T-helper 9 cell (primary cell): ENCODE results near the gene RNF26.

ENCODE experiments used
- DNase-seq: peaks from one replicate; pipeline ENCODE4 v3.0.0-alpha.2; 2020

Gene RNF26

DNA sequence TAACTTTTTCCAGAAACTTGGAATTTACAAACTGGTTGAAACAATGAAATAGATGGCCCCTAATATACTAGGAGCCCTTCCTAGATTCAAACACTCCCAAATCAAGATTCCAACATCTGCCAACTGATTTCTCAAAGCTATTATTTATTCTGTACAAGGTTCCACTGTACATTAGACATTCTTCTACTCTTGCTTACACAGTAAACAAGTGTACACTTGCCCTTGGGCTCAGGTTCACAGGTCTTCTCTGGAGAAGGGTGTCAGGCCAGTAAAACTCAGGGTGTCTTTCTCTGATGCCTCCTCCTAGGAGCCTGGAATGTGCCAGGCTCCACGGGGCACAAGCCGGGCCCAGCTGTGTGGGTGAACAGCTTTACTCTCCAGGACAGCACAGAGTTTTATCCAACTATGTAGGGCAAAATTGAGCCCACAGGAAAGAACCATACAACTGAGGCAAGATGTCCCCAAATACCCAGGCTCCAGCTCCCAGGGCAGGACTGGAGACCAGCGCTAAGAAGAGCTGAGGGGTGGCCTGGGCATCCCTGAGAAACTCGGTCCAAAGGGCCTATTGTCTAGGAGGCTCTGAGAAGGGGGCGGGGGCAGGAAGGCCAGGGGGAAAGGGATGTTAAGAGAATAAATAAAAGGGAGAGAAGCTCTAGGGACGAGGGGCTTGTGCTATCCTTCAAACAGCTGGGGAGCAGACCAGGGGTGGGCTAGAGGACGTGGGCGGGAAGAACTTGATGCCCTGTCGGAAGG is 20.9 kb downstream of the RNF26 start:
- DNase-seq: no peak

DNA sequence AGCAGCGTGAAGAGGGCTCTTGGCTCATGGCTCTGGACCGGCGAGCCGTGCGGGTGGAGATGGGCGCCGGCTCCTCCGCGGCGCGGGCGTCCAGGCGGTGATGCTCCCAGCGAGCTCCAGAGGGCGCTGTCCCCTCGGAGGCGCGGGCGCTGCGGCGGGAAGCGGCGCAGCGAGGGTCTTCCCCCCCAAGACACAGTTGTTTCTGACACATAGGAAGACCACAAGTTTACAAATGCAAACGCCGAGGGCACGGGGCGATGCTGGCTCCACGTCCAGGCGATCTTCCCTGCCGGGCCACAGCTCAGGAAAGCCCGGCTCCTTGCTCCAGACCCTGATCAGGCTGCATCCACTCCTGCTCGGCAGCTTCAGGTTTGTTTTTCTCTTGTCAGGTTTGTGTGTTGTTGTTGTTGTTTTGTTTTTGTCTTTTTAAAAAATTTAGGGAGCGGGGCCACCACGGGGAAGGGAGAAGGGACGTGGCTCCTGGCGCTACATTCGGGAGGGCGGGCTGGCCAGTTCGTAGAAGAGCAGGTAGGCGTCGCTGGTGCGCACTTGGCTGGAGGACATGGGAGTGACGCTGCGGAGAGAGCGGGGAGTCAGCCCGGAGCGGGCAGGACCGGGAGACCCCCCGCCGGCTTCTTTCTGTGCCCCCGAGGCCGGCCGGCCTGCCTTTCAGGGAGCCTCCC is 22.2 kb downstream of the RNF26 start:
- peak; percentile 68 for DNase-seq

DNA sequence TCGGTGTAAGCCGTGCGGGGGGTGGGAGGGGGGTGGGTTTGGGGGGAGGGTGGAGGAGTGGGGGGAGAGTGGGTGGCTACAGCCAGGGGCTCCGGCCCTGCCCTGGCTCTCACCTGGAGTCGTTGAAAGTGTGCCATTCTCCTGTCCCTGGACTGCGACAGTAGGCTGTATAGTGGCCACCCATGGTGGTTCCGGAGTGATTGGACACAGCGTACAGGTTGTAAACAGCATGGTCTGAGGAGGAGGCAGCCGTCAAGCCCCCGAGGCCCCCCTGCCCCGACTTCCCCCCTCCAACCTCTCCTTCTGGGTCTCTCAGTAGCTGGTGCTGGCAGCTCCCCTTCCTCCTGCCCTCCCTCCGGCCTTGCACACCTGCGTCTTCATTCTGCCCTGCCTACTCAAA is 22.7 kb downstream of the RNF26 start:
- no peak for DNase-seq

- no peak for DNase-seq
Measured at GRCh38 chr11:119359365-119360214, 25.3 kb downstream of the RNF26 start.

GRCh38 chr11:119361056-119361787 is 26.9 kb downstream of the RNF26 start:
- no peak for DNase-seq

DNA sequence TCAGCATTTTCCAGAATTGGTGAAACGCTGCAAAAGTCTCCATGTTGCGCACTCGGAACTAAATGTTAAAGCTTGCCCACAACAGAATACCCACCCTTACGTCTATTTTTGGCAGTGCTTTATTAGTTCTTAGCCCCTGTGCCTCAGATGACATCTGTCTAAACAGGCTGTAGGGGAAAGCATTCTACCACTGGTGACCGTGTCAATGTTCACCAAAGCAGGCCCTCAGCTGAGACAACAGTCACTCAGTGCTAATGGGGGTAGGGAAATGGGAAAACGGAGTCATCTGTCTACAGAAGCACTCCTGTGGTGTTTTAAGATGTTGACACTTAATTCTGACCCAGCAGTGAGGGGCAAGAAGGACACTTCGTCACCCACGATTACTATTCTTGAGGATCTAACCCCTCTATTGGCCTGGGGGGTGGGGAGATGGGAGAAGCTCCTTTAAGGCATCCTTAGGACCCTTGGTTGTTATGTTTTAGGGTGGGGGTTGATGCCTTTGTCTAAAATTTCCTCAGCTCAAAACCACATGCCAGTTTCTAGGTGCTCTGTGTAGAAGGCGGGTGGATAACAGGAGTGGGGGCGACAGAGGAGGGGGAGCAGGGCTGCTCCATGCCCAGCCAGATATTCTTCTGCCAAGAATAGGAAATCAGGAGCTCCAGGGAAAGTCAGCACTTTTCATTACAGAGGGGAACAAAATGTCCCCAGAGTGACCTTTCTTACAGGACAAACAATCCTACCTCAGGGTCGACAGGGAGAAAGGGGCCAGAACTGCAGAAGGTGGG is 27.8 kb downstream of the RNF26 start:
- DNase-seq: no peak

GRCh38 chr11:119362741-119363080 is 28.4 kb downstream of the RNF26 start:
- no peak for DNase-seq

- no peak for DNase-seq
Measured at GRCh38 chr11:119363081-119363850, 28.9 kb downstream of the RNF26 start.

DNA sequence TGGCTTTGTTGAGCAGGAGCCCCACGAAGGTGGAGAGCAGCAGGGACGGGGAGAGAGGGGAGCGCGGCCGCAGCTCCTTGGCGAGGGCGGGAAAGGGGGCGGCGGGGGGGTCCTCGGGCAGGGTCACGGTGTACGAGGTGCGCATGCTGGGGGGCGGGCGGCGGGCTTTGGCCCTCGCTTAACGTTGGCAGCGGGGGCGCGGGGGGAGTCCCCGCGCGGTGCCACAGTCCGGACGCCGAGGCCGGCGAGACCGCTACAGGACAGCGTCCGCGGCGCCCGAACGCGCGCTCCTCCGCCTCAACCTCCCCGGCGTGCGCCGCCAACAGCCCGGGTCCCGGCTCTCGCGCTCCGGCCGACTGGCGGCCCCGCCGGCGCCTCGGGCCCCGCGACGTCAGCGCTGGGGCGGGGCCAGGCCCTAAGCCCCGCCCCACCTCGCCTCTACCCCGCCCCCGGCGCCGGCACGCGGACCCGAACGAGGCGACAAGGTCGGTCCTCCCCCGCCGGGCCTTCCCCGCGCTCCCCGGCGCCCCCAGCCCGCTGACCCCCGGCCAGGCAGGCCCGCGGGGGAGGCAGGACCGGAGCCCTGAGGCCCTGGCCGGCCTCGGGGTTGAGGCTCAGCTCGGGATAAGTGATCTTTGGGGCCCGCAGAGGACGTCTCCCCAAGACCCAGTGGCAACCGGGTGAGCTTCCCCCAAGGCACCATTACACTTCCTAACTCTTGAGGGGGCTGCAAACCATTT is 29.7 kb downstream of the RNF26 start:
- DNase-seq: peak; percentile 56

- no peak for DNase-seq
Measured at GRCh38 chr11:119365071-119365591, 30.8 kb downstream of the RNF26 start.

DNA sequence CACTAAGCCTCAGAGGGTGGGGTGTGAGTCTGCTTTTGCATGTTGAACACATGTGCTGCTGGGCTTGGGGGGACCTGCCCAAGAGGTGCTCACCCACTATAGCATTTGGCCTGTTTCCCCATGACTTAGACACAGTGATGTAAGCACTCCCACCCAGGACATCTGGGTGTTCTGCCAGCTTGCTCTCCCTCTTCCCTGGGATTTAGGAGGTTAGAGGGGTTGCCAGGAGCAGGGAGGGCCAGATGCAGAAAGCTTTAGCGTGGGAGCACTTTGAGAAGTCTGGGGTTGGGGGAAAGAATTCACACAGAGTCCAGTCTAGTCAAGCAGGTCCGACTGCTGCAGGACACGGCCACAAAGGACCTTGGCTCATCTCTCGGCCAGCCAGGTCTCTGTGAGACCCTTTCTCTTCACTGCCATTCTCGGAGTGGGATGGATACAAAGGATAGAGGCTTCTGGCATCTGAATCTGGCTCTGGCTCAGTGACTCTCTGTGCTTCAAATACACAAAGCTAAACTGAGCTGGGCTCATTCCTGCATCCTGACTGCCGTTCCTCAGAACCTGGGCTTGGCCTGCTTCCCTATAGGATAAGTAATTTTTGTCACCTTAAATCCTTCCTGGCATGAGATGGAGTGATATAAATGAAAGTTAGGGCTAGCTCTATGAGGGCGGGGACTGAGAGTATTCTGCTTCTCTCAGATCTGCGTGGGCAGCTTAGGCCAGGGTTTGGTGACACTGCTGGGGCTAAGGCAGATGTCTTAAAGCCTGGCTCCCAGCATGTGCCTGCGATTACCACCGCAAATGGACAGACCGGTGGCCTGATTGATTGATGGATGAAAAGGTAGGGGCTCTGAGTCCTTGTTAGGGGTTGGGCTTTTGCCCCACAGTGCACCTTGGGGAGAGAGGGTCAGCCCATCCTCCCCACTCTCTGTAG is 32.6 kb downstream of the RNF26 start:
- DNase-seq: no peak

- no peak for DNase-seq
Measured at GRCh38 chr11:119367661-119368120, 33.4 kb downstream of the RNF26 start.

- DNase-seq: no peak
Measured at GRCh38 chr11:119368121-119369034, 34.1 kb downstream of the RNF26 start.

GRCh38 chr11:119369132-119369925 is 35.0 kb downstream of the RNF26 start:
- no peak for DNase-seq

- no peak for DNase-seq
Measured at GRCh38 chr11:119370486-119371046, 36.2 kb downstream of the RNF26 start.

DNA sequence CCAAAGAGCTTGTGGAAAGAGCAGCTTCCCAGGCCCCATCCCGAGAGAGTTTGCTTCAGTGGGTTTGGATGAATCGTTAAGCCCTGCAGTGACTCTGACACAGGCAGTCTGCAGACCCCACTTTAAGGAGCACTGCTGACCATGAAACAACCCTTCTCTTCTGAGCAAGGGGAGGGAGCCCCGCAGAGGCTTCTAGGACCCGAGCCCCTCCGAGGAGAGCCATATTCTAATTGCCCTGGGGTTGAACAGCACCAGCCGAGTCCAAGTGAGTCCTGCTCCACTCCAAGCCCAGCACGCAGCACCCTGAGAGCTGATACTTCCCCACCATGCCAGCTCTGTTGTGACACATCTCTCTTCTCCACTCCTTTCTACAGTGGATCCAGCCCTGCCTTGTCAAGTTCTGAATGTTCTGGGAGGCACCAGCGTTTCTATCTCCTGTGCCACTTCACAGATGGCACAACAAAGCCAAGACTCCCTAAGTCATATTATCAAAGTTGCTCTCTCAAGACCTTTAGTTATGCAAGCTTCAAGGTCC is 36.8 kb downstream of the RNF26 start:
- no peak for DNase-seq
